Activated CD4-positive, CD25-positive, alpha-beta regulatory T cell treated with anti-CD3 and anti-CD28 coated beads, Interleukin-2, amount 50 U/mL, for 16 hours (primary cell): Measurements from ENCODE around the gene CYB561.
A peak's percentile ranks its signal among the peaks of the same experiment; 100 is the strongest.
"Not testable (repeated sequence)": the region's sequence is repeated elsewhere in the genome, so short reads cannot be mapped to it uniquely, and the experiment has no call there.

Source experiments
- DNase-seq: peaks from one replicate; pipeline ENCODE4 v3.0.0-alpha.2; 2020; ENCODE audit warnings: low read depth, low spot score

CYB561 gene

GRCh38 chr17:63479495-63480184 lies 33.5 kb upstream of the CYB561 start:
- no peak for DNase-seq

- peak; percentile 23 for DNase-seq
Observed at GRCh38 chr17:63478814-63479494, 32.8 kb upstream of the CYB561 start.

- no peak for DNase-seq
Observed at GRCh38 chr17:63477480-63478440, 31.7 kb upstream of the CYB561 start.

GRCh38 chr17:63476854-63477479 lies 30.9 kb upstream of the CYB561 start, which contains the start of gene ACE:
ACE (plus strand) TSS chr17:63477061; CDS start chr17:63477095, 34 bp downstream.
- DNase-seq = no peak

- no peak for DNase-seq
Observed at GRCh38 chr17:63476459-63476853, 30.4 kb upstream of the CYB561 start.

GRCh38 chr17:63475491-63476412 lies 29.6 kb upstream of the CYB561 start:
- no peak for DNase-seq

GRCh38 chr17:63474586-63475460 lies 28.7 kb upstream of the CYB561 start:
- no peak for DNase-seq

GRCh38 chr17:63474174-63474573 lies 28.1 kb upstream of the CYB561 start:
- DNase-seq = no peak

- DNase-seq = not testable (repeated sequence)
Observed at GRCh38 chr17:63468099-63468498, 22.0 kb upstream of the CYB561 start.

- DNase-seq = no peak
Observed at GRCh38 chr17:63464691-63465236, 18.7 kb upstream of the CYB561 start.

GRCh38 chr17:63463771-63464170 lies 17.7 kb upstream of the CYB561 start:
- no peak for DNase-seq

GRCh38 chr17:63460018-63460417 lies 13.9 kb upstream of the CYB561 start:
- no peak for DNase-seq

- DNase-seq = no peak
Observed at GRCh38 chr17:63458478-63458877, 12.4 kb upstream of the CYB561 start.

- DNase-seq = no peak
Observed at GRCh38 chr17:63455417-63455816, 9.3 kb upstream of the CYB561 start.

GRCh38 chr17:63454915-63455314 lies 8.8 kb upstream of the CYB561 start:
- no peak for DNase-seq

- not testable (repeated sequence) for DNase-seq
Observed at GRCh38 chr17:63454357-63454756, 8.3 kb upstream of the CYB561 start.

- no peak for DNase-seq
Observed at GRCh38 chr17:63452962-63453551, 7.0 kb upstream of the CYB561 start.

- DNase-seq = no peak
Observed at GRCh38 chr17:63452046-63452961, 6.2 kb upstream of the CYB561 start.
